ENCODE results near the gene SLC1A3.

SLC1A3 gene

DNA sequence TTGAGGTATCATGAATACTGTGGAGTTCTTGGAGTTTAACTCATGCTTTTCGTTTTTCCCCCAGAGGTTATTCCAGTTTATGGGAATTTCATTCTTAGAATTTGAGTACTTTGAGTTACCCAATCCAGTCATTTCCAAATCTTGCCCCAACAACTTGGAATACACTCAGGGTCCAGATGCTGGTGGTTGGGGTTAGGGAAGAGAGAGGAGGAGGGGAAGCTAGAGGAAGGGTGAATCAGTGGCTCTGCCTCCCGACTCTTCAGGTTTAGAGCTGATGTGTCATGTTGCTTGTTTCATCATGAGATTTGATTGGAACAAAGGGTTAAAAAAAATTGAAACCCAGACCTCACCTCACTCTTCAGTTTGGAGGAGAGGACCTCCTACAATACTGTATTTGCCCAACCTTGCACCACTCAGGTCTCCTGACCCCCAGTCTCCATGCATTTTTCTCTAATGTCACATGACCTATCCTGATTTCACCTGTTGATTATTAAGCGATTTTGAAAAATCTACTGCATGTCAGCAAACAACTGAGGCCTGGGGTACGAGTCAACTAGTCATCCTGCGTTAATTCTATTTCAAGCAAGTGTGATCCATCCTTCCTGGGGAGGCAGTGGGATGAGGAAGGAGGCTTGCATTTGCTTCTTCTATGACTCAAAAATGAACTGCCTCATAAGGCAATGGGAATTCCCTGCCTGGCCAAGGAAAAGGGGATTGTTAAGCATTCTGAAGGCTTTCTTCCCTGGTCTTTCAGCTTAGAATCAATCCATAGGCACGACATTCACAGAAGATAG, 6.2 kb upstream of the SLC1A3 start:
- no peak for DNase-seq (ENCODE audit: low read depth, low spot score)

DNA sequence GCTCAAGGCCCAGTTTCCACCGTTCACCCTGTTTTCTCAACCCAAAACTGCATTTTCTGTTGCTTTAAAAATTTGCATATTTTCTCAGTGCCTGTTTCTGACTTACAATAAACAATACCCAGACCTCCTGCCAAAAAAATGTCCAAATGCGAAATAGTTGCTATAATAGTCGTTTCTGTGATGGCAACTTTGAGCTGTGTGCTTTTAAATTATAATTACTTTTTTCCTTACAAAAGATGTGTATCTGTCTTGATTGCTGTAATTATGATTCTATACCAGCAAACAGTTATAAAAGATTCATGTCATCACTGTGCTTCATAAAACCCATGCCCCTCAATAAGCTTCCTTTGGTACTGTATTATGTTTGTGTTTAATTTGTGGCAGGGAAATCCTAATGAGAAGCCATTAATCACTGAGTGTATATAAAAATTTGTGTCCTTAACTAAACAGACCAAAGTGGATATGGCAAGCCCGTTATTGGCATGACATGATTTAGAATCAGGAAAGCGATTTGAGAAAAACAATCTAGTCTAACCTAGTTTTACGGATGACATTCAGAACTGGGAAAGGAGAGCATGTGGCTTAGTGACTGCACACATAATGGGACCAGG, 5.4 kb upstream of the SLC1A3 start:
- no peak for DNase-seq (ENCODE audit: low read depth, low spot score)

DNA sequence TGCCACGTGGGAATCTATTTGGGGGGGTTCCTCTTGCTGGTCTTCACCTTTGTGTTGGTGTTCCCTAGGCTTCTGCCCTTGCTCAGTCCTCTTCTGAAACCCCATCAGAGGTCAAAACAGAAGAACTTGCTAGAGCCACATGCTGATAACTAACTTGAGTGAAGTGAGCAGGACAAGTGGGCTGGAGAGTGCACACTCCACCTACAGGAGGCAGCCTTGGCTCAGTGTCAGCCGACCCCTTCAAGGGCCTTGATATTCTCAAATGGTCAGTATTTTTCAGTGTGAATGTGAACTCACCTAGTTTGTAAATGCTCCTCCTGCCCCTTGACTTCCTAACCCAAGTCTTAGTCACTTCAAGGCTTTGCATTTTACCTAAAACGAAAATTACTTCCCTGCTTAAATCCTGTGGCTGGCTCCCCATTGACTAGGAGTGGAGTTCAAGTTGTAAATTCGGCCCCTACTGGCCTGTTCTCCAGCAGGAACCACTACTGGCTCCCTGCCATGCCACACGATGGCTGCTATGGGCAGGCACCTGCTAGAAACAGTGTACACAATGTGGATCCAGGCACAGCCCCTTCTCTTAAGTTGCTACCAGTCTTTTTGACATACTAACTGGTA, 3.6 kb upstream of the SLC1A3 start:
- DNase-seq (ENCODE audit: low read depth, low spot score): no peak

DNA sequence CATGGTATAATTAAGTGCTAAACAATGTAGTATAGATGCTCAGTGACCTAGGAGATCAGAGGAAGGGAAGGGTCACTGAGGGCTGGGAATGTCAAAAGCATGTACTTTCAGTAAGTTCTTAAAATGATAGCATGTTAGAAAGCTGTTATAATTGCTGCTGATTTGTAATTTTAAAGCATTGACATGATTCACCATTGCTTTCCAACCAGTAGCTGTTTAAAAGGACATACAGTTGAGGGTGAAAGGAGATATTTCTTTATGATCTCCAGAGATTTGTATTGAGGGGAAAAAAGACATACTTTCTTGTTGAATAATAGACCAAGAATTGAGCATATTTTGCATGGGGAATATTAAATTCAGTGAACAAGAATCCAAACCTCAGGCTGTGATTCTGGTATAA, 1.2 kb upstream of the SLC1A3 start:
- DNase-seq (ENCODE audit: low read depth, low spot score): no peak

DNA sequence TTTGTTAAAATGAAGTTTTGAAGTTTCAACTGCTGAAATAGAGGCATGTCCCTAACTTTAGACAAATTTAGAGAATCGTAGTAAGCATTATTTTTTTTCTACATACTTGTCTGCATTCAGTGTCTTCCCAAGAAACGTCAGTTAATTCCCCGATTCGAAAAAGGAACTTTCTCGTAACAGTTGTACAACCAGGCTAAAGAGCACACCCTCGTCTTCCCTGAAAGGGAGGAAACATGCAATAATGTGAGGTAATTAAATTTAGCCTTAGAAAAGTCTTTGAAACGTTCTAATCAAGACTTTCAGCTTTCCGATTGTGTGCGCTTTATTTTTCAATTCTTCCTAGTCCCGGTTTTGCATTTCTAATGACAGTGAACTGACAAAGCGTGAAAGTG, 374 bp upstream of the SLC1A3 start:
- no peak for DNase-seq (ENCODE audit: low read depth, low spot score)

DNA sequence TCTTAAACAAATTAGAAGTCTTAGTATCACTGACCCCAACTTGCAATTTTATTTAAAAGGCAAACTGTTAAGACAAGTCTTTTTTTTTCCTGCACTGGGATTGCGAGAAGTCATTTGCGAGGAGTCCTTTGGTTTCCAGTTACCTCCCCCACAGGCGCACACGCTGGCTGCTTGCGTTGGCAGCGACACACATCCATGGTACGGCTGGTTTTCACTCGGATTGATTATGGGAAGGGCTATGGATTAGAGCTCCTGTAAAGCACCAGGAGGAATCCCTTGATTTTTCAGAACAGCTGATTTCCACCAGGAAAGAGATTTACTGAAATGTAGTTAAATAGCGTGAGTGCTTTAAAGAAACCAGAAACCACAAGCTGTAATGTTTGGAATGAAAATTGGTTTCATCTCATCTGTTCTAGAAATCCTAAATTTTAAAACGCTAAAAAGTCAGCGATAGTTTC, 737 bp downstream of the SLC1A3 start:
- DNase-seq (ENCODE audit: low read depth, low spot score): no peak

DNA sequence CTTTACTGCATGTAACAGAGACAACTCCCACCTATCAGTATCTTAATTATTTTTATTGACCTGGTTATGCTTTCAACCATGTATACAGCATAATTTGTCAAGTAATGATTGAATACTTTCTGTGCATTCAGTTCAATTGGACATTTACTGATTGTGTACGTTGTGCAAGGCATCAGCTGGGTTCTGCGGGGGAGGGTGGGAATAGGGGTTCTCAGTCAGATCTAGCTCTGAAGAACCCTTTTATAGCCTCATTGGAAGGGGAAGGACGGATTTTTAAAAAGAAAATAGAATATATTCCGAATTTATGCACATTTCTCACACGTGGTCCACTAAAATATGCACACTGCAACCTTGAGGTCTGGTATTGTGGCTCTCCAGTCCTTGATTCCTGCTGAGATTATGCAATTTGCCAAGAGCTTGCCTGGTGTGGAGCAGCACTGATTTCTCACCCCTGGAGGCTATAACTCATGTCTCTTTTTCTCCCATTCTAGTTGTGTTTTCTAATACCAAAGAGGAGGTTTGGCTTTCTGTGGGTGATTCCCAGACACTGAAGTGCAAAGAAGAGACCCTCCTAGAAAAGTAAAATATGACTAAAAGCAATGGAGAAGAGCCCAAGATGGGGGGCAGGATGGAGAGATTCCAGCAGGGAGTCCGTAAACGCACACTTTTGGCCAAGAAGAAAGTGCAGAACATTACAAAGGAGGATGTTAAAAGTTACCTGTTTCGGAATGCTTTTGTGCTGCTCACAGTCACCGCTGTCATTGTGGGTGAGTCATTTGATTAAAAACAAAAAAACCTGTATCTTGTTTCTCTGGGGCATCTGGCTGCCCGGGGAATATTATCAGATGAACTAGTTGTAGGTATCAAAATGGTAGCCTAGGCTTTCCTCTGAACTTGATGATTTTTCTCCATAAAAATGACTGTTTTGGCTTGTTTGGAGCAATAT, 1.7 kb downstream of the SLC1A3 start:
- DNase-seq (ENCODE audit: low read depth, low spot score): no peak

DNA sequence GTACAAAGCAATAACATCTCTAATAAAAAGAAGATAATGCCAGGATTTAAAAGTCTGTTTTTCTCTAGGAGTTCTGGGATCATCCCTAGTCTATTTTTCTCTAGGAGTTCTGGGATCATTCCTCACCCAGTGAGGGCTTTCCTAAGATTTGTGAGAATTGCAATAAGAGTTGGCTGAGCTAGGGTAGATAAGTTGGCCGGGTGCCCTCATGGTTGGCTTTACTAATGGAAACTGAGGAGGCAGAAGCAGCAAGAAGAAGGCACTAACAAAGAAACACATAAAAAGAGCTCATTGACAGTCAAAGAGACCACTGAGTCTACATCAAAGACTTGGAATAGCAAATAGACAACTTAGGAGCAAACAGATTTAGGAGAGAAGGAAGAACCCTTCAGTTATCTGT, 4.2 kb downstream of the SLC1A3 start:
- no peak for DNase-seq (ENCODE audit: low read depth, low spot score)

DNA sequence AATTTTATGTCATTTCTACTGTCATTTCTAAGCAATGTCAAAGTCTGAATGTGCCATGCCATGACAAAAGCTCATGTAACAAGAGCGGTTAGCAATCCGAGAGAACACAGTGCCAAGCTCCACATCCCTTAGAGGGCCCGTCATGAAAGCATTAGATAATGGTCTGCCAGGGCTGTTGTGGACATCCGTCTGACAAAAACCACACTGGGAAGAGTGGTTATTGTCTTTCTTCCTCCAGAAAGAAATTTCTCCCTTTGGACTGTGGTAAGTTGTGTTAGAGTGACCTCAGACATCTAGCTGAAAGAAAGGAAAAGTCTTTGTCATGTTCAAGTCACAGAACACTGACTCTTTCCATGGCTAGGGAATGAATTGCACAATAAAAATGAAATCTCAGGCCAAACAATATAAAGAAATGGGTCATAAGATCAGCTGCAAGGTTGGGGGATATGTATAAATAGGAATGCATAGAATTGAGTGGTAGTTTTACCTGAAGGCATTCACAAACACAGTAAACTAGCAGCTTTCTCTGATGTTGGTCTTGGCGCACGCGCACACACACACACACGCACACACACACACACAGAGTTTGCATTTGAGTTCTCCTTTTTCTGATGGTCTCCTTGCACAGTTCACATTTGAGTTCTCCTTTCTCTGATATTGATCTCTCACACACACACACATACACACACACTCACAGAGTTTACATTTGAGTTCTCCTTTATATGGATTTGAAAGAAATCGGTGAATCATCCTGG, 5.3 kb downstream of the SLC1A3 start:
- DNase-seq (ENCODE audit: low read depth, low spot score): no peak

DNA sequence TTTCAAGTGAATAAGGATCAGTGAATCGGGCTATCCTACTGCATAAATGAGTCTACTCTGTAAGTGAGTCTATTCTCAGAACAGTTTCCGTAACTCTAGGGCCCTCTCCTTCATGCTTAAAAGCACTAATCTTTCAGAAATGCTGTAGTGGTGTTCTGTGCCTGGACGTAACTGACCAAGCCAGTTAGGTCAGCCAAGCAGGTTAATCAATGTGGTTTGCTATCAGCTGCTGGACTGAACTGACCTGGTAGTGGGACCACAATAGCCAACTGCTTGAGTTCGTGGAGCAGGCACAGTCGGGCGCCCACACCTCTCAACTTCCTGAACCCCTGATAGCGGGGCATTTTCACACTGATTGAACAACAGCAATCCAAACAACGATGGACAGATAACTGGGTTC, 6.8 kb downstream of the SLC1A3 start:
- no peak for DNase-seq (ENCODE audit: low read depth, low spot score)

DNA sequence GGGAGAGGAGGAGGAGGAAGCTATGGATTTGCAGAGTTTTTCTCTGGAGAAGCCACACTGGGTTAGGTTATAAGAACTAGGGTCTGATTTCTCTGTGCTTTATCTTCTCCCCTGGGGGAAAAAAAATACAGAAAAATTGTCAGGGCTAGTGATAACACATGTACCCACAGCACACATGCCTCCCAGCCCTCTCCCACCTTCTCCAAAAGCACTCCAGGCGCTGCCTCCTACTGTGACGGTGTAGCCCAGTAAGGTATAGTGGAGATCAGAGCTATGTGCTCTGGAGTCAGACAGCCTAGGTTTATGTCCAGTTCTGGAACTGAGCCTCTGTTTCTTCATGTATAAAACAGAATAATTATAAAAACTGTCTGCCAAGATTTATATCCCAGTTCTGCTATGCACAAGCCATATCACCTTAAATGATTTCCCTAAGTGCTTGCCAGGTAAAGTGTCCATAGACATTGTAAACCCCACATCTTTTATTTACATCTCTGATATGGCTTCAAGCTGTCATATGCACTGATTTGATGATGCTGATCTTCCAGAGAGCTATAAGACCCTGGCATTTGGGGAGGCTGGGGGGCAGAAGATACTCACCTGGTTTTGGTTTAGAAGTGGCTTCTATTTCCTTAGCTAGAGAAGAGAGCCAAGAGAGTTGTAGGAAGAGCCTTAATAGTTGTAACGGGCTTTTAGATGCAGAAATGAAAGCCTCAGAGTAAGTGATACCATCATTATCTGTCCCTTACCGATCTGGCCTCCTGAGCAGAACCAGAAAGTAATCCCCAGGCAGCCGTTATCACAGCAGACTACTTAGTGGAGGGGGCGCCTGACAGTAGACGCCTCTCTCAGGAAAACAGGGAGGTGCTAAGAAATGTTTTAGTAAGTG, 7.6 kb downstream of the SLC1A3 start:
- DNase-seq (ENCODE audit: low read depth, low spot score): no peak

DNA sequence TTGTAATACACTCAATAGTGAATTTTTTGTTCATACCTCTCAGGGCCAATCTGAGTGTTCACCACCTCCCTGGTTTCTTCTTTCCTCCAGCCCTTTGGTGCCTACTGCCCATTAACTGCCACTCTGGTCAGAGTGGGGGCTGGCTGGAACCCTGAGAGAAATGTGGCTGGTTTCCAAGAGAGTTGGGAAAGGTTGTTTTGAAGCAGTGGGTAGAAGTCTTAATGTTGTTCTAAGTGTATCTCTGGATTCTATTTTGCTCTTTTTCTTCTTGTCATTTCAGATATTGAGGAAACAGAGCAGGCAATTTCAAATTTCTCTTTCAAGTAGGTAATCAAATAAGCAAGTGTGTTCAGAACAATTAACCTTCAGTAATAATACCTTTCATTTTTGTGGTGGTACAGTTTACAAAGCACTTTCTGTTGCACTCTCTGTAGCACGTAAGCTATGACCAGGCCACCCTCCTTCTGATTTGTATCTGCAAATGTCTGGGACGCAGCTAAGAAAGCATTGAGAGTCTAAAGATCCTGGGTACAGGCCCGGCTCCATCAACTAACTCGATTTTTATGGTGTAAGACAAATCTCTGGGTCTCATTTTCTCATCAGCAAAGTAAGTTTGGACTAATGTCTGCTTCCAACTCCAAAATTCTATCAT, 8.4 kb downstream of the SLC1A3 start:
- no peak for DNase-seq (ENCODE audit: low read depth, low spot score)

DNA sequence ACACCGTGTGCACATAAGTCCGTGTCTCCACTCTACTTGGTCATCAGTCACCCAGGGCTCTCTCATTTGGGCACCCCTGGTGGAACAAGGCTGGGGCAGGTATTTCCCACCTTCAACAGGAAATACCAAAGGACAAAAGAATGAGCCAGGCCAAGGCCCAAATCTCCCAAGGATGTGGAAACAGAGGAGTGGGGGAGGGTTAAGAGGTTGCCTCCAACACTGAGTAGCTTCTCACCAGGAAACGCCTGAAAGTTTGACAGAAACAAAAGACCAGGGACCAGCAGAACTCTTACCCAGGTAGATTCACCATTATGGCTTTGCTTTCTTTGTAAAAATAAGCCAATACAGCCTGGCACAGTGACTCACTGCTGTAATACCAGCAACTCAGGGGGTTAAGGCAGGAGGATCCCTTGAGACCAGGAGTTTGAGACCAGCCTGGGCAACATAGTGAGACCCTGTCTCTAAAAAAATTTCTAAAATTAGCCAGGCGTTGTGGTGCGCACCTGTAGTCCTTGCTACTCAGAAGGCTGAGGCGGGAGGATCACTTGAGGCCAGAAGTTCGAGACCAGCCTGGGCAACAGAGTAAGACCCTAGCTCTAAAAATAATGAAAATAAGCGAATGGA, 12.7 kb downstream of the SLC1A3 start:
- no peak for DNase-seq (ENCODE audit: low read depth, low spot score)

DNA sequence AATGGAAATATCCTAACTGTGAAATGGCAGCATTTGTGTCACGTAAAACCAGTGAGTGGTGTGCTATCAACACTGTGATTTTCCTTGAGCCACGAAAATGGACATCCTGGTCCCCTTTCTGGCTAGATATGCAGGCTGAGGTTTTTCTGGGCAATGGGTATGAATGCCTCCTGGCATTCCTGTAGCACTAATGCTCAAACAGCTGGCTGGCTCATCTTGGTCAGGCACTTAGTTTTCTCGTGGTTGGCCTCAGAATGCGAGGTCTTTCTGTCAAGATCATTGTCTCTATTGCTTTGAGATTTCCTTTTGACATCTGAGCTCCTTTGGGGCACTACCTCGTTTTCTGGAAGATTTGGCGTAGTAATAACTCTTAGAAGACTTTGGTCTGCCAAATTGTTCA, 15.6 kb downstream of the SLC1A3 start:
- DNase-seq (ENCODE audit: low read depth, low spot score): no peak

DNA sequence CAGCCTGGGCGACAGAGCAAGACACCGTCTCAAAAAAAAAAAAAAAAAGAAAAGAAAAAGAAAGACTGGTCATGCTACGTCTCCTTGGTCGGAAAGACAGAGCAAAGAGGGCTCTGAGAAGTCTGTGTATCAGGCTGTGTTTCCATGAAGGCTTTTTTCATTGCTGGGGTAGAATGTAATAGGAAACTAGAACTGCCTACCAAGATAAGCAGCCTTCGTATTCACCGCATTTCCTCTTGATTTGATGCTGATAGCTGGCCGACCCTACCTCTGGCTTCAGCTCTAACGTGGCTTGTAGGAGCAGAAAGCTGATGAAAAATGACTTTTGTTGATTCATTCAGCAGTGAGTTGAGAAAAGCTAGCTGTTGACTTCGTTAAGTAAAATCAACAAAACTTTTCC, 17.4 kb downstream of the SLC1A3 start:
- DNase-seq (ENCODE audit: low read depth, low spot score): no peak

DNA sequence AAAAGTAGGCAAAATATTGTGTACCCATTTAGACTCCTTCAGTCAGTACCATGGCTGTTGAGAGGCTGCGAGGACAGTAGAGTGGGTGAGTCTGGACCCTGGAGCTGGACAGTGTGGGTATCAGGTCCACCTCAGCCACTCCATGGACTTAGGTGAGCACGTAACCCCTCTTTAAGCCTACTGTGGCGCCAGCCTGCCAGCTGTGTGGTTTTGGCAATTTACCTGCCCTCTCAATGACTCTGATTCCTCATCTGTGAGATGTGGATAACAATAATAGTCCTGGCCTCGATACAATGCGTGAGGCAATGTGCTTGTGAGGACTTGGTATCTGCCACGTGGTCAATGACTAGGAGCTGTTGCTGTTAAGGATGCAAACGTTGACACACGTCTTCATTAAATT, 17.9 kb downstream of the SLC1A3 start:
- no peak for DNase-seq (ENCODE audit: low read depth, low spot score)

DNA sequence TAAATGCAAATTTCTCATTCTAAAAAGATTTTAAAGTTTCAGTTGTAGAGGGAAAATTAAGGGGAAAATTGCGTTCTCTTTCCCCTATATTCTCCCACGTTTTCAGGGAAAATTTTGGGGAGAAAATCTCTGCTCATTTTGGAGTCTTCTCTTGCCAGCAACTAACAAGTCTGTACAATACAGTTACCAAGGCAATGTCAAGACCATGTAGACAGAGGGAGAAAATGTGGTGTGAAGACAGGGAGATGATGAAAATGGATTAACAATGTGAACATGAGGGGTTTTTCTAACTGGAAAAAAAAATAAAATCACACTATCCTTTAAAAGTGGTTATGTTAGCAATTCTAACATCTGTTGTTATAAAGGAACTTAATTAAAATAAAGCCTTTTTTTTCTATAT, 22.3 kb downstream of the SLC1A3 start:
- DNase-seq (ENCODE audit: low read depth, low spot score): no peak

DNA sequence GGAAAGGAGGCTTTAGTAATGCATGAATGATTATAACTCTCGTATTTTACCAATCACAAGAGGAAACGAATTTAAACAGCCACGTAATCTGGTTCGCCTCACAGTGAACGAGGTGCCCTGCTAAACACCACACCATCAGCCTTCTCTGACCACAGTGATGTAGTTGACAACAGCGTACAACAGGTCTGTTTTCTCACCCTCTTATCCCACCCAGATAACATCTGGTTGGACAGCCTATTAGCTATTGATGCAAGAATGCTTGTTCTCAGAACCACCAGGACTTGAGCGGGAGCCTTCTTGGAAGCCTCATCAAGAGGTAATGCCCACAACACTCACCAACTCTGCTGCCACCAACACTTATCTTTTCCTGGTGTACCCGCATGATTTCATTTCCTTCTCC, 23.3 kb downstream of the SLC1A3 start:
- no peak for DNase-seq (ENCODE audit: low read depth, low spot score)

Measured in activated naive CD8-positive, alpha-beta T cell treated with anti-CD3 and anti-CD28 coated beads, Interleukin-2, amount 50 U/mL, for 16 hours (primary cell).